Hematopoietic multipotent progenitor cell treated with erythropoietin and hydrocortisone succinate and interleukin-3 and kit ligand, for 8 days (in vitro differentiated cells): Measurements from ENCODE around the gene SPEF2.

Source experiments
- DNase-seq: peaks from one replicate; pipeline ENCODE4 v3.0.0-alpha.2; 2015

SPEF2 gene

DNA sequence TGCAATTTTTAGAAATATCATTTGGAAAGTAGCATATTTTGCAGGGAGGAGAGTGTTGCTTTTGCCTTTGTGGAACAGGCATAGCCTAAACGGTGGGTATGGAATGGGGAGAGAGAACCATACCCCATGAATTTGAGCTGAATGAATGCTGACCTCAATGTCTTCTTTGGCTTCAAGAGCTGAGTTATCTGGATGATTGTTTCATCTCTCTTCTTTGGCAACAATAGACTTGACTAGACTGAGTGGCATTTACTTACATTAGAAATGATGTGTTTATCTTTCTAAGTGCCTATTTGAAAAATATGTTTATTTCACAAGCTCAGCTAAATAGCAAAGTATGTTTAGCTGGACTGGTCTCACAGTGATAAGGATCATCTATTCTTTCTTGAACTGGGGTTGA, 42.8 kb downstream of the SPEF2 start:
- no peak for DNase-seq

DNA sequence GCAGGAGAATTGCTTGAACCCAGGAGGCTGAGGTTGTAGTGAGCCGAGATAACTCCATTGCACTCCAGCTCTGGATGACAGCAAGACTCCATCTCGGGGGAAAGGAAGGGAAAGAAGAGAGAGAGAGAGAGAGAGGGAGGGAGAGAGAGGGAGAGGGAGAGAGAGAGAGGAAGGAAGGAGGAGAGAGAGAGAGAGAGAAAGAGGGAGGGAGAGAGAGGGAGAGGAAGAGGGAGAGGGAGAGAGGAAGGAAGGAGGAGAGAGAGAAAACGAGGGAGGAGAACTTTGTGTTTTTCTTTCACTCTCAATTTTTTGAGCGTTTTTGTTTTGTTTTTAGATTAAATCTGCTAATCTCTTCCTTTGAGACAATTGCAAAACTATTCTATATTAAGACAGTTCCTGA, 46.9 kb downstream of the SPEF2 start:
- DNase-seq, result no peak

DNA sequence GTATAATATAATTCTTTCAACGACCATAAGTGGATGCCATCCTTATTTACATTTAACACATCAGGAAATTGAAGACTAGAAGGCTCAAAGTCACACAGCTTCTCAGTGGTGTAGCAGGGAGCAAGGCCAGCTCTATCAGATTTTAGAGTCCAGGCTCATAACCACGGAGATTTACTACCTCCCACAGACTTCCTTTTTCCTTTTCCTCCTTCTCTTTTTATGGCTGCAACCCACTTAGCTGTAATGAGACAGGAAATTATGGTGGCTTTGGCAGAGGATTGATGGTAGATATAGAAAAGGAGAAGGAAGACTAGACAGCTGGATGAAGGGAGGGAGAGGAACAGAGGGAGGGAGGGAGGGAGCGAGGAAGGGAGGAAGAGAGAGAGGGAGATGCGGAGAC, 47.4 kb downstream of the SPEF2 start:
- DNase-seq, result no peak

DNA sequence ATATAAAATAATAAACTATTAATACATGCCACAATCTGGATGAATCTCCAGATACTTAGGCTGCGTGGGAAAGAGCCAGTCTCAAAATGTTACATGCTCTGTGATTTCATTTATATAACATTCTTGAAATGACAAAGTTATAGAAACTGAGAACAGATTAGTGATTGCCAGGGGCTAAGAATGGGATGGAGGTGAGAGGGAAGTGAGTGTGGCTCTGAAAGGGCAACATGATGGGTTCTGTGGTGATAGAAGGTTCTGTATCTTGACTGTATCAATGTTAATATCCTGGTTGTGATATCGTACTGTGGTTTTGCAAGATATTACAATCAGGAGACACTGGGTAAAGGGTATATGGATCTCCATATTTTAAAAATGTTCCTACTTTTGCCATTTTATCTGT, 50.7 kb downstream of the SPEF2 start:
- no peak for DNase-seq

DNA sequence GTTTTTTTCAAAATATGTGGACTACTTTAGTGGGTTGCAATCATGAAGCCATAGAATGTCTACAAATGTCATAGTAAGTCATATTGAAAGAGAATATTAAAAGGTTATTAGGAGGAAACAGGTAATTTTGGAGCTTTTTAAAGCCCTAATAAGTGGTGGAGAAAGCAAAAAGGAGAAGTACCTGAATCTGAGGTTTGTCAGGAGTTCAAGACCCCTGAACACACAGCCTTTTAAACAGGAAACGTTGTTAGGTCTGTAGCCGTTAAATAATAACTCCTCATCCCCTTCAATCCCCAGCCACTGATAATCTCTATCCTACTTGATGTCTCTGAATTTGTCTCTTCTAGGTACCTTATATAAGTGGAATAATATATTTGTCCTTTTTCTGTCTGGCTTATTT, 51.1 kb downstream of the SPEF2 start:
- DNase-seq, result no peak

DNA sequence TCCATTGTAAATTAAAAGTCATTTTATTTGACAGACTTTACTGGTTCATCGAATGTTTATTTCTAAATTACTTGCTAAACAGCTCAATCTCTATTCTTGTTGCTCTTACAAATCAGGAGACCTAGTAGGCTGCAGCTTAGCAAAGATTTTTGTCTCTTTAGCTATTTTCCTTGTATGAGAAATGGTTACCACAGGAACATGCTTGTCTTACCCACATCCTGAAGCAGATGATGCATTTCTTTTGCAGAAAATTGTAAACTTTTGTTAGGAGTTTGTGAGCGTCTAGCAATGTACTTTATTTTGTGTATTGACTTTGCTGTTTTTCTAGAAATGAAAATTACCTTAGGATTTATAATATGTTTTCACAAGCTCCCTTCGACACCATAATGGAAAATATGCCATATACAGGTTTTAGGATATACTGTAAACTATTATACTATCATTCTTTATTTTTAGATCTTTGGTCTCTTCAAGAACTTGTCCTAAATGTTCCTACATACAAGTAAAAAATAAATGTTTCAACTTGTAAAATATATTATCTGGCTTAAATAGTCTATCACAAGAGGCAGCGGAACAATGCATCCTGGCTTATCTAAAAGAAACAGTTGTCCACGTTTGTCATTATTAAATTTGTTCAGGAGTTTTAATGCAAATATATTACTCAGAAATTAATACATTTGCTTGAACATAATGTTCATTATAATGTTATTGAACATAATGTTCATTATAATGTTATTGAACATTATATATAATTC, 54.1 kb downstream of the SPEF2 start:
- DNase-seq, result peak; percentile 83

DNA sequence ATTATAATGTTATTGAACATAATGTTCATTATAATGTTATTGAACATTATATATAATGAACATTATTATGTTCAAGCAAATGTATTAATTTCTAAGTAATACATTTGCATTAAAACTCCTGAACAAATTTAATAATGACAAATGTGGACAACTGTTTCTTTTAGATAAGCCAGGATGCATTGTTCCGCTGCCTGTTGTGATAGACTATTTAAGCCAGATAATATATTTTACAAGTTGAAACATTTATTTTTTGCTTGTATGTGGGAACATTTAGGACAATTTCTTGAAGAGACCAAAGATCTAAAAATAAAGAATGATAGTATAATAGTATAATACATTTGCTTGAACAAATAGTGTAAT, 54.6 kb downstream of the SPEF2 start:
- DNase-seq, result peak; percentile 82

DNA sequence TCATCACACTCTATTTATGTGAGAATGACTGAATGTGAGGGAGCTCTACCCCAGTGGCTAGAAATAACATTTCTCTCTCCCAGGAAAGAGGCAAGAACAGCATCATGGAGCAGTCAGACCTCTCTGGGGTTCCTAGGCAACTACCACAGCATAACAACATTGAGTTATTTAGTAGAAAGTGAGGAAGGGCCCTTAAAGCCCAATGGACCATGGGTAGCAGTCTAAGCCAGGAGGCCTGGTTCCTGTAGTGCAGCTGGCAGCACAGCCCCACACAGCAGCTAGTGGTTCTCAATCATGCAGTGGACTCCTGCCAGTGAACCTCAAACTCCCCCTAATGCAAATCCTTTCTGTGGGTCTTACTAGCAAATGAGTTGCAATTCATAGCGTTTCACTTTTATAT, 55.3 kb downstream of the SPEF2 start:
- peak; percentile 55 for DNase-seq

DNA sequence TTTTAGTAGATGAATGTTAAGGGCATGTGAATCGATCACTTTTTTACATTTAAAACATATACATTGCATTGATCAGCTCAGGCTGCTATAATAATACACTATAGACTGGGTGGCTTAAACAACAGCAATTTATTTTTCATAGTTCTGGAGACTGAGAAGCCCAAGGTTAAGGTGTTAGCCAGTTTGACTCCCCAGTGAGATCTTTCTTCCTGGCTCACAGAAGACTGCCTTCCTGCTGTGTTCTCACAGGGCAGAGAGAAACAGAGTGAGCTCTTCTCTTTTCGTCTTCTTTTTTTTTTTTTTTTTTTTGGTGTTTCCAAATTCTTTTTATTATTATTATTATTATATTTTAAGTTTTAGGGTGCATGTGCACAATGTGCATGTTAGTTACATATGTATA, 56.4 kb downstream of the SPEF2 start:
- DNase-seq, result no peak

DNA sequence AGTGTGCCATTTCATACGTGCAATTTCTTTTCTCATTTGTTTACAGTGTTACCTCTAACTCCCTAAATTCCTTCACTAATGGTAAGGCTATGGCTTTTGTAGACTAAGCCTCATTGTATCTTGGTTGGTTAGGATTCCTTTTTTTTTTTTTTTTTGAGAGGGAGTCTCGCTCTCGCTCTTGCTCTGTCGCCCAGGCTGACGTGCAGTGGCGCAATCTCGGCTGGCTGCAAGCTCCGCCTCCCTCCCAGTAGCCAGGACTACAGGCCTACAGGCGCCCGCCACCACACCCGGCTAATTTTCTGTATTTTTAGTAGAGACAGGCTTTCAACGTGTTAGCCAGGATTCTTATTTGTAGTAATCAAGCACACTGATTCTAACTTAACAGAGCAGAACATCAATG, 57.7 kb downstream of the SPEF2 start:
- DNase-seq, result no peak

DNA sequence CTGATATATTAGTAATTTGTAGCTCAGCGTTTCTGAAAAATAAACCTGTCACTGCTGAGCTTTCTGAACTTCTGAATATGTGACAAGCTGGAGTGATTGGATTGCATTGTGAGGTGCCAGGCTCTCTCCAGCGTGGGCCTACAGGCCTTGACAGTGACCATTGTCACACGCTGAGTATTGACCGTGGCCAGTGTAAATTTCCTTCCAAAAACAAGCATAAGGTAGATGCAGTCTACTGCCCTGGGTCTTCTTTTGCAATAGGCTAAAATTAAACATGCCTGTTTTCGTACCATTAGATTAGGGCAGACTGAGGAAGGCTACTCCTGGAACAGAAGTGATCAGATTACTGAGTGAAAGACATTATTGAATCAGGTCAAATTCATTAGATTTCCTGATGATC, 60.2 kb downstream of the SPEF2 start:
- no peak for DNase-seq

DNA sequence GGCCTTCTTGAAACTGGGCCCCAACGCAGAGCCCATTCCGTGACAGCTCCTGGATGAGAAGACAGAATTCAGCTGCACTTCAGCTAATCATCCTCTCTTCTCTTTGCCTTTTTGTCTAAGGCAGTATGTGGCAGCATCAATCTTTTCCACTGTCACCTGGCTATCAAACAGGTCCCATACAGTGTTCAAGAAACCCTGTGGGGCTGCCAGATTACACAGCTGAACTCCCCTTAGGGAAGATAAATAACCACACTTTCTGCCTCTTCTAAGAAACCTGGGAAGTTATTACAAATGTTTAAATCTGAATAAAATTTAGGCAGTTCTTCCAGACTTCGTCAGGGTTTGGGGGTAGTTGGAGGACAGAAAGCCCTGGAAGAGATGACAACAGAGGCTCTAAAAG, 61.0 kb downstream of the SPEF2 start:
- DNase-seq, result peak; percentile 82

DNA sequence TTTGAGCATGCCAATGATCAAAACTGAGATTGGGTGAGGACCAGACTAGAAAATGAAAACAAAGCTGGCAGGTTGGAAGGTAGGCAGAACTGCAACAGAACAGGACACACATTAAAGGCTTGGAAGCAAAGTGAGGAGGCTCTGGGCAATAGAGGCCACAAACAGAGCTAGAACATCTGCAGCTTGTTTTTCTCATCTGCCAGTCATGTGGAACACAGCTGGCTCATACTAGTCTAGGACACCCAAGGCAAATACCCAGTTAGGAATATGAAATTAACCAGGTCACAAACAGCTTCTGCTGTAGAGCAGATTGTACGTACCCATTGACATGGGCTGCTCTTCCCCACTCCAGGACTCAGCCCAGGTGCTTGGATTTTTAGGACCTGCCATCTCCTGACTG, 61.7 kb downstream of the SPEF2 start:
- no peak for DNase-seq

DNA sequence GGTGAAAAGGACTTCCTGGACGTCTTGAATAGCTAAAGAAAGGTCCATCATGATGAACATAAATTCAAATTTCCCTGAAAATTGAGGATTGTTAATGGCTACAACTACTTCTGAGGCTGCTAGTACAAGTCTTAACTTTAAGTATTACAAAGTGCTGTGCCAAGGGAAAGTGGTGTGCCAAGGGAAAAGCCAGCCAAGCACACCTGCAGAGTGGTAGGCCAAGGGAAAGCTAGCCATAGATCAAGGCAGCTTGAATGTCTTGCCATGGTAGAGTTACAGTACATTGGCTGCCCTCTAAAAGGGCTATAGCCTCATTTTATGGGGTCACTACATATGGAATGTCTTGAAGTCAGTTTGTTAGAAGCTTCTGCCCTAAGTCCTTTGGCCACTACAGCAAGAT, 64.2 kb downstream of the SPEF2 start:
- no peak for DNase-seq

DNA sequence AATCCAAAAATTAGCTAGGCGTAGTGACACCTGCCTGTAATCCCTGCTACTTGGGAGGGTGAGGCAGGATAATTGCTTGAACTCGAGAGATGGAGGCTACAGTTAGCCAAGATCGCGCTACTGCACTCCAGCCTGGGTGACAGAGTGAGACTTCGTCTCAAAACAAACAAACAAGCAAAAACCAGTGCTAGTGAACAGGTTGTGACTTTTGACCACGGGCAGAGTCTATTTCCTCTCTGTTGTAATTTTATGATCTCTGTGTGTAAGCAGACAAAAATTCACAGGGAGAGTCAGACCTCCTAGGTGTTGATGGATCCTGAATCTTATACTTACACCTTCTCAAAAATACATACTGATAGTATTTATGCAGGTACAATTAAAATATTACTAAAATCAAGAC, 65.8 kb downstream of the SPEF2 start:
- no peak for DNase-seq

DNA sequence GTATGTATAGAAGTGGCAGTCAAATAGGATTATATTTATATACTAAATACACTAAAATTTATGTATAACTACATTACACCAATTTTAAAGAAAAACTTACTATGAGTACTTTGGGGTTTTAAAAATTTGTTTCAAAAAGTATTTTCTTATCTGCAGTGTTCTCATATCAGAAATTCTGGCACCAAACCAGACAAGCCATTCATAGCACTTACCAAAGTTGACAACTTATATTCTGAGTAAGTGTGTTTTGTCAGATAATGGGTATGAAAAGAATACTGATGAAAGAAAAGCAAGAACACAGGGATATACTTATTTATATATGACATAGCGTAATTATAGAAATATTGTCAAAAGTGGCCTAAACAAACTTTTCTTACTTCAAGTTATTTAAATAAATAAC, 67.5 kb downstream of the SPEF2 start:
- DNase-seq, result peak; percentile 84

DNA sequence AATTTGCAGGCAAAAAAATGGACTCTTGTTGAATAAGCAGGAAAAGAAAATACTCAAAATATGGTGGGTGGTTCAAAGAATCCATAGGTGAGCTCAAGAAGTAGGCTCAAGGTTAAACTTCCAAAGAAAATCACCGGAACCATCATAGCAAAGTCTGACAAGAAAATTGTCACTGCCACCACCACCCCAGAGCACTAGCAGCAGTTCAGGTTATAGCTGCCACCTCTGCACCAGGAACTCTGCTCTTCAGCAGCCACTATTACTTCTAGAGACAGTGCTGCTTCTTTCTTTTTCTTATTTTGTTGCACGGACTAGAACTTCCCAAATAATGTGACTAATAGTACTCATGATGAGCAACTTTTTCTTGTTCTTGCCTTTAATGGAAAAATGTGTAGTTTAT, 70.3 kb downstream of the SPEF2 start:
- DNase-seq, result no peak

DNA sequence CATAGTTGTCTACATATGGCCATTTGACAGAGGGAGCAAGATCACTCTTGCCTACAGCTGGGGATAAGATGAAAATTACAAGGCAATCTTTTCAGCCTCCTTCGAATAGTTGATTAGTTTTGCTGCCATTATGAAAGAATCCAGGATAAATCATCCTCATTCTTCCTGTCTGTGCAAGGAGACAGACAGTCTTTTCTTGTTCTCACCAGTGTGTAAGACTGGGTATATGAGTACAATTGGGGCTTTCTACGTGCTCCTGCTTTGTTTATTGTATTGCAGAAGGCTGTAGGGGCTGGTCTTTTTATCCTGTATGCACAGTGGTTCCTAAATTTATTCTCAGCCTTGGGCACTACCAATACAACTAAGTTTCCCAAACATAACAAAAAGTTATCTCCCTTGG, 76.8 kb downstream of the SPEF2 start:
- DNase-seq, result no peak

DNA sequence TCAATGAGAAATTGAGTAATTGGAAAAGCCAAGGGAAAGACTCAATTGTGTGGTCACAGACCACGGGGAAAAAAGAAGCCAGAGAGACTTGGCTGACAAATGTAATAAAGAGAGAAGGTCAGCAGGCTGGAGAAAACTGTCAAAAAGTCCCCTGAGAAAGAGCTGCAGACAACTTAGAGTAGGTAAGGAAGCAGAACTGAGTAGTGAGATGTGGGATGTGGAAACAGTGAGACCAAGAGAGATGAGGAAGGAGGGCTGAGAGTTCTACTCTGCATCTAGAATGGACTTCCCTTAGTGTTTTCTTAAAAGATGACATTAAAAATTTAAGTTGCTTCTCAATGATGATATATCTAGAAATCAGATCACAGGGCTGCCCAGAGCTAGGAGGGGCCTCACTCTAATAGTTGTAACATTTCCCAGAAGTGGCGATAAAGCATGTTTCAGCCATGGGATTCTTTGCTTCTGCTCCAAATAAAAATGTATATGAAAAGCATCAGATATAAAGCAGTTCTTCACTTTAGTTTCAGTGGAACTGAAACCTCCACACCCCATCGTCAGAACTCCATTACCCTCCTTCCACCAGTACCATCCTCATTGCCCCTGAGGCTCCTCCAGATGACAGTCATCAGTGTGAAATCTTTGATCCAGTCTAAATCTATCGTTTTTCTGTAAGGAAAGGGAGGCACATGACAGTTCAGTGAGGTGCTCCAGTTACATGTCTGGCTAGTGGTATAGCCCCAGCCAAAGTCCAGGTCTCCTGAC, 80.6 kb downstream of the SPEF2 start:
- DNase-seq, result no peak

DNA sequence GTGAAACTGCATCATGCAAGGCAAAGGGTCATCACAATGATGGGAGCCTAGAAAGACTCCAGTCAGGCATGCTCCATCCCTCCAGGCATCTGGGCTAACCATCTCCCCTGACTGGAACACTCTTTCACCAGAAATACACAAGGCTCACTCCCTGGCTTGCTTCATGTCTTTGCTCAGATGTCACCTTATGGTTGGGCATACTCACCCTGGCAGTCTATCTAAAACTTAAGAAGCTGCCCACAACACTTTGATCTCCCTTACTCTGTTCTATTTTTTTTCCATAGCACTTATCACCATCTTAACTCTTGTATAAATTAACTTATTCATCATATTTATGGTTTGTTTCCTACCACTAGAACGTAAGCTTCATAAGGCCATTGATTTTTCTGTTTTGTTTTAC, 90.0 kb downstream of the SPEF2 start:
- DNase-seq, result no peak

DNA sequence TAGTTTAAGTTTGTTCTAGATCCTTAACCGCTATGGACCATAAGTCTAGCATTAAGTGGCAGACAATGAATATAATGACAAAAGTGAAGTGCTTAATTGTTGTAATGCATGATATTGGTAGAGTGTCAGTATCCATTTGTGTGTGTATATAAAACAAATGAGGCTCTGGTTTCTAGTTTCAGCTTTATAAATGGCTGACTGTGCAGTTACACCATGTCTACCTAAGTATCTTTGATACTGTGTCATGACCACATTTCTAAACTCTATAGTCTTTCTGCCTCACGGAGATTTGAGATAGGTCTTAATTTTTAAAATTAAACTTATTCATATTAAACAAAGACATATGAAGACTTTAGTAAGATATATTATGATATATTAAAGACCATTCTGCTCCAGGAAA, 92.0 kb downstream of the SPEF2 start:
- DNase-seq, result no peak

DNA sequence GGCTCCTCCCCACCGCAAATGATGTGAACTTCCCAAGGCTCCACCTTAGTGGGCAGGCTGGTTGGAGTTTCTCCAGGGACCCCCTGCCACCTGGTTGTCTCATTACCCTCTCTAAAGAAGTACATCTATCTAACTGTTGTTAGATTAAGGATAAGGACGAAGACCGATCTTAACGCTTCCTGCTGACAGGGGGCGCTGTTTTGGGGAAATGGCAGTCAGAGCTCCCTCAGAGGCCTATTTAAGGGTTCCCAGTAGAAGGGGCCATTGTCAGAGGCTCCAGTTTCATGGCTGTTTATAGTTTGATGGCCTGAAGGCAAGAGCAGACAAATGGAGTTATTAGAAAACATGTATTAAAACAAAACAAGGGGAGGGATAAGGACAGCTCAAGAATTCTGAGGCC, 100.1 kb downstream of the SPEF2 start:
- no peak for DNase-seq

DNA sequence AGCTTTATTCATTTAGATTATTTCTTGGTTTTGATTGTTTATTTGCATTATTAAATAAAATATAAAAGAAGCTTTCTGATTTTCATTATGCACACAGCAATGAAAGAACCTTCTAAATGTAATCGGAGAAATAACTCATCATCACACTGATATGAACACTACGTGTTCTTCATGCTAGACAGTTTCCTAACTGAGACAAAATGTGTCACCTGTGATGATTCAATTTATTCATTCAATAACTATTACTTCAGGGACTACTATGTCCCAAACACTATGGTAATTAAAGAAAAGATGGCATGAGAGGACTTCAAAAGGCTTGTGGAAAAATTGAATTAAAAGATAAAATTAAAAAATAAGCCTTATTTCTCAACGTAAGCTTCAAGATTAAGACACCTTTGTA, 118.1 kb downstream of the SPEF2 start:
- no peak for DNase-seq

DNA sequence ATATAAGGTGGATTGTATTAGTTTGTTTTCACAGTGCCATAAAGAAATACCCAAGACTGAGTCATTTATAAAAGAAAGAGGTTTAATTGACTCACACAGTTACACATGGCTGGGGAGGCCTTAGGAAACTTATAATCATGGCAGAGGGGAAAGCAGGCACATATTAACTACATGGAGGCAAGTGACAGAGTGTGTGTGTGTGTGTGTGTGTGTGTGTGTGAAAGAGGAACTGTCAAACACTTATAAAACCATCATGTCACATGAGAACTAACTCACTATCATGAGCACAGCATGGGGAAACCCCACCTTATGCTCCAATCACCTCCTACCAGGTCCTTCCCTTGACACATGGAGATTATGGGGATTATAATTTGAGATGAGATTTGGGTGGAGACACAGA, 118.6 kb downstream of the SPEF2 start:
- DNase-seq, result no peak

DNA sequence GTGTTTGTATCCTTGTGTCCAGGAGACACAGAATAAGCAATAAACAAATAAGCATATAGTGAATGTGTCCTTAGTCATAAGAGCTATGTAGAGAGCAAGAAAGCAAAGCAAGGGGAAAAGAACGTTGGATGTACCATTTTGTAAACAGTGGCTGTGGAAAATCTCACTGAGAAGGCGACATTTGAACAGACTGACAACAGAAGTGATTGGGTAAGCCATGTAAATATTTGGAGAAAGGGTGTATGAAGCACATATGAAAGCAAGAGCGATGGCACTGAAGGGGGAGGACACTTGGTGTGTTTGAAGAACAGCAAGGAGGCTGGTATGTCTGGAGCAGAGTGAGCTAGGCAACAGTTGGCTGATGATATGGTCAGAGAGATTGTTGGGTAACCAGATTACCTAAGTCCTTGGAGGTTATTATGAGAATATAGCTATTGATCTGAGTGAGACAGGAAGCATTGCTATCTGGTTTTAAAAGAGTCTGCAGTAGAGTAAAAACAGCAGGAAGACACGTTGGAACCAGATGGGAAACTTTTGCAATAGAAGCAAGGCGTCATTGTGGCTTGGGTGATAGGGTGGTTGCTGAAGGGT, 123.6 kb downstream of the SPEF2 start:
- DNase-seq, result no peak
